ENCODE data around the gene PROM1. TPM values are rescaled to one million over a fixed set of nuclear protein-coding genes. Genes with fewer than 3 reads are reported as not detected.

The PROM1 gene
- total RNA-seq, 1 experiment from 2014 or later, result 65.1 TPM

- no peak for TF ChIP-seq ZBTB43 (CRISPR knock-in tag; IDR thresholded peaks at IDR 0.05)
Observed at GRCh38 chr4:16122308-16122711, 38.5 kb upstream of the PROM1 start (continued).

GRCh38 chr4:16120720-16121119 is 36.9 kb upstream of the PROM1 start:
- Mint-ChIP-seq H3K27ac (no peak overlapping the region), H3K4me3 (no peak overlapping the region), H3K36me3 (no peaks in the 10 kb centered on the region), H3K27me3 (ENCODE audit: low read depth) (no peaks in the 10 kb centered on the region), H3K4me1 (no peaks in the 10 kb centered on the region), H3K9me3 (no peaks in the 10 kb centered on the region)
- ChIA-PET POLR2A (interaction anchor here (0.6 kb wide), 1 partner anchor 831 kb away, joined by 3 read pairs; no protein-coding TSS in a partner anchor), CTCF (no interaction called here)
- DNase-seq (ENCODE audit: low spot score) (no peak), ATAC-seq (peak; percentile 91)
- no peak for TF ChIP-seq USF1 (CRISPR knock-in tag; IDR thresholded peaks at IDR 0.05)
- TF ChIP-seq ZNF671 (CRISPR knock-in tag; IDR thresholded peaks at IDR 0.05), result no peak
- TF ChIP-seq RORB (CRISPR knock-in tag; IDR thresholded peaks at IDR 0.05), result no peak
- no peak for TF ChIP-seq ATF2 (CRISPR knock-in tag; IDR thresholded peaks at IDR 0.05; ENCODE audit: borderline replicate concordance, low read depth)
- TF ChIP-seq E2F5 (CRISPR knock-in tag; IDR thresholded peaks at IDR 0.05), result no peak
- no peak for TF ChIP-seq AFF4 (CRISPR knock-in tag; IDR thresholded peaks at IDR 0.05; ENCODE audit: borderline replicate concordance)
- TF ChIP-seq SP1 (CRISPR knock-in tag; conservative IDR thresholded peaks at IDR 0.05), result no peak
- no peak for TF ChIP-seq PRRX2 (CRISPR knock-in tag; IDR thresholded peaks at IDR 0.05)
- TF ChIP-seq ZNF512 (CRISPR knock-in tag; IDR thresholded peaks at IDR 0.05; ENCODE audit: borderline replicate concordance), result no peak
- no peak for TF ChIP-seq ZNF232 (CRISPR knock-in tag; IDR thresholded peaks at IDR 0.05)
- no peak for TF ChIP-seq NR2C2 (CRISPR knock-in tag; IDR thresholded peaks at IDR 0.05)
- no peak for TF ChIP-seq STAT6 (CRISPR knock-in tag; conservative IDR thresholded peaks at IDR 0.05; ENCODE audit: low read depth)
- no peak for TF ChIP-seq E2F4 (CRISPR knock-in tag; IDR thresholded peaks at IDR 0.05; ENCODE audit: borderline replicate concordance, low read depth)
- no peak for TF ChIP-seq SMAD3 (CRISPR knock-in tag; IDR thresholded peaks at IDR 0.05; ENCODE audit: borderline replicate concordance)
- TF ChIP-seq CDX4 (CRISPR knock-in tag; IDR thresholded peaks at IDR 0.05; ENCODE audit: borderline replicate concordance), result no peak
- TF ChIP-seq SMAD4 (CRISPR knock-in tag; IDR thresholded peaks at IDR 0.05), result no peak
- TF ChIP-seq NFE2L1 (CRISPR knock-in tag; IDR thresholded peaks at IDR 0.05), result no peak
